ENCODE data around the gene DLGAP4.

DLGAP4 gene

DNA sequence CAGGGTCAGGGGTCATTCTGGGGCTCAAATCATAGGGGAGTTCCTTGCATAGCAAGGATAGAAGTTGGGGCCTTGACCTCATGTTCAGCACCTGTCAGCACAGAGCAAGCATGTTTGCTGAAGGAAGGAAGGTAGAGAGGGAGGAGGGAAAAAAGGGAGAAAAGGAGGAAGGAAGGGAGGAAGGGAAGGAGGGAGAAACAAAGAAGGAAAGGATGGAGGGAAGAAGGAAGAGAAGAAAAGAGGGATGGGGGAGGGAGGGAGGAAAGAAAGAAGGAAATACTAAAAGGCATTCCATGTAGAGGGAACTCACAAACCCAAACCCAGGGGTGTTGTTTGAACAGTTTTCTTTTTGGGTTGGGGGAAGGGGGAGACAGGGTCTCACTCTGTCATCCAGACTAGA lies 80.1 kb downstream of the DLGAP4 start:
- no peak for FAIRE-seq

- FAIRE-seq = no peak
Observed at GRCh38 chr20:36390269-36390668, 84.1 kb downstream of the DLGAP4 start.

- no peak for FAIRE-seq
Observed at GRCh38 chr20:36390719-36391415, 84.7 kb downstream of the DLGAP4 start.

DNA sequence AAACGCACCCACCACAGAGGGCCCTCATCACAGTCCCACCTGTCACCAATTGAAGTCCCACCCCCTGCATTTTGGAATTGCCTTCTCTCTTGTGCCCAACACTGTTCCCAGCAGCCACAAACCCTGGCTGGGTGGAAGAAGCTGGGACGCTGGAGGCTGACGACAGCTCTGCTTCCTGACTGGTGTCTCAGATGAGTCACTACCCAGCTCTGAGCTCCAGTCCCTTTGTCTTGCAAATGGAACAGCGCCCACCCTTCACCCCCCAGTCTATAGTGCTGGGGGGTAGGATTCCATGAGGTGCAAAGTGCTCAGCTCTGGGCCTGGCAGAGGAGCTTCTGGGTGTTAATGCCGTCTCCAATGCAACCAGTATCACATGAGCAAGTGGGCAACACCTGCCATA lies 85.3 kb downstream of the DLGAP4 start:
- no peak for FAIRE-seq

GRCh38 chr20:36391955-36392354 lies 85.8 kb downstream of the DLGAP4 start:
- FAIRE-seq = no peak

DNA sequence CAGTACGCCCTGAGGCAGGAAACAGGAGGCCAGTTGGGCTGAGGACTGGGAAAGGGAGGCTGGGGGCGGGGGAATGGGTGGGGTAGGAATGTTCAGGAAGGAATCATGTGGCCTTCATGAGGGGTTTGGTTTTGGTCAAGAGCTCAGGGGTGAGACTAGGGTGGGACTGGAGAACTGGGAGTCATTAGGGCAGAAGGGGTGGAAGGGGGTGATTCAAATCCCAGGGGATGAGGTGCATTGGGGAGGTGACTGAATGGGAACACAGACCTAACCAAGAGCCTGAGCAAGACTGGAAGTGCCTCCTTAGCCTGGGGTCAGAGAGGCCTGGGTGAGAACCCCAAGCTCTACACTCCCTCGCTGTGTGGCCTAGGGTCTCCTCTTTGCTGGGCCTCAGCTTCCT lies 86.8 kb downstream of the DLGAP4 start:
- no peak for FAIRE-seq

- no peak for FAIRE-seq
Observed at GRCh38 chr20:36394340-36394965, 88.3 kb downstream of the DLGAP4 start.

- FAIRE-seq = no peak
Observed at GRCh38 chr20:36396340-36396739, 90.2 kb downstream of the DLGAP4 start.

- FAIRE-seq = no peak
Observed at GRCh38 chr20:36396847-36397630, 90.9 kb downstream of the DLGAP4 start.

DNA sequence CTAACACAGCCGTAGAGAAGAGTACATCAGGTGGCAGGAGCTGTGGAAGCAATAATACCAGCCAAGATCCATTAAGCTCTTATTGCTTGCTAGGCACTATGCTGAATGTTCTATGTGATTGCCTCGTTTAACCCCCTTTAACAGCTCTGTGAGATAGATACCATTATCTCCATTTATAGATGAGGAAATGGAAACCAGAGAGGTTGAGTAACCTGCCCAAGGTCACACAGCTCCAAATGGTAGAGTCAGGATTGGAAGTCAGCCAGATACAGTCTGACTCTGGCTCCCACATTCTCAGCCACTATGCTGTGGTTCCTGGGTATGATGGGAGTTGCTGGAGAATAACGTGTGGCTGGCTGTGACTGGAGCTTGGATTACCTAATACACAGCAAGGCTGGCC lies 92.4 kb downstream of the DLGAP4 start:
- no peak for FAIRE-seq

DNA sequence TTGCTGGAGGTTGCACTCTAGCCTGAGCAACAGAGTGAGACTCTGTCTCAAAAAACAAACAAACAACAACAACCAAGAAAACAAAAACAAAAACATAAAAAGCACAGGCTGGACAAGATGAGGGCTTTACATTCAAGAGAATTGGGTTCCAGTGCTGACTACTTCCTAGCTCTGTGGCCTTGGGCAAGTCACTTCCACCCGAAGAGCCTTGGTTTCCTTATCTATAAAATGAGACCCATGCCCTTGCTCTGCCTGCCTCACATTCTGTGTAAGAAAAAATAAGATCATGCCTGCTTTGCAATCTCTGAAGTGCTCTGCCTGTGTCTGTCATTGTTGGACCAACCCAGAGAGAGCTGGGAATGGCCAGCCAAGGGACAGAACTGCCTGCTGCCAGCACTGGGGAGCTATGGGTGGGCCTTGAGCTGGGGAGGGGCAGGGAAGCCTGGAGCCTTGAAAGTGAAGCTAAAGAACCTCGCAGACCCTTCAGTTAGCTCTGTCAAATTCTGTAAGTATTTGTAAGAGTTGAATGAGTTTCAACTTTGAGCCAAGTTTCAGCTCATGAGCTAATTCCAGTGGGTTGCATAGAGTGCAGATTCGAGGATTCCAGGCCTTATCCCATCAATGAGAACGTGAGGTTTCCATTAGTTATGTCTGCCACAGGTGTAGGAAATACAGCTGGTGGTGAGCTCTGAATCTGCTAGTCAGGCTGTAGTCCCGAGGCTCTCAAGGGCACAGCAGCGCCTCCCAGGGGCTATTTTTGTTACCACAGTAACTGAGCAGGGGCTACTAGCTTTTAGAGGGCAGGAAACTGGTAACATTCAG lies 93.2 kb downstream of the DLGAP4 start:
- FAIRE-seq = no peak

GRCh38 chr20:36399969-36400545 lies 93.9 kb downstream of the DLGAP4 start:
- FAIRE-seq = no peak

GRCh38 chr20:36400909-36401735 lies 95.0 kb downstream of the DLGAP4 start:
- FAIRE-seq = no peak

DNA sequence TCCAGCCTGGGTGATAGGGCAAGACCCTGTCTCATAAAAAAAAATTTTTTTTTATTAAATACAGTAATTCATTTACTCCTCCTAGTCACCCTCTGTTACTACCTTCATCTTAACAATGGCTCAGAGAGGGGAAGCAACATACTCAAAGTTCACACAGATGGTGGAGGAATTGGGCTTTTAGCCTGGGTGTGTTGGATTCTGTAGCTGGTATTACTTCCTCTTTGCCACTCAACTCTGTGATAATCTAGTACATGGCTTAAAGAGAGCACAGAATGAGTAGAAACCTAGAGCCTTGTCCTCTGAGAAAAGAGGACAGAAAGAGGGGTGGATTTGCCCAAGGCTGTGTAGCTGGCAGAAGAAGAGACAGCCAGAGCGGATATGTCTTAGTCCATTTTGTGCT lies 96.6 kb downstream of the DLGAP4 start:
- FAIRE-seq = no peak

DNA sequence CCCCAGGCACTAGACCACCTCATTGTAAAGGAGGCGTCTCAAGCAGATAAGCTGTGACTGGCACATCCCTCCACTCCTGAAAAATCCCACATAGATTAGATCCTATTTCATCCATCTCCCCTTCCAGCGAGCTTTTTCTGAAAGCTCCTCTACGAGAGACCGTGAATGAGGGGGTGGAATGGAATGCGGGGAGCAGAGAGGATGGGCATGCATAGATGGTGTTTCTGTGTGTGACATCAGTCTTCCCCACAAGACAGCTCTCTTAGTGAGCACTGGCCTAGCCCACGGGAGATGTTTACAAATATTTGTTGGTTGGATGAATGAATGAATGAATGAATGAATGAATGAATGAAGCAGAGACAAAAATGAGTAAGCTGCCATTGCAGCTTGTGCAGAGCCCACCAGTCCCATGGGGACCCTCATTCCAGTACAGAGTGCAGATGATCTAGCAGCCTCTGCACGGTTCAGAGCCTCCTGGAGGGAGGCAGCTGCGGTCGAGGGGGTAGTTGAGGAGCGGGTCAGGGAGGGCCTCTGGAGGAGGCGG lies 98.4 kb downstream of the DLGAP4 start:
- no peak for FAIRE-seq

GRCh38 chr20:36405255-36405654 lies 99.1 kb downstream of the DLGAP4 start:
- FAIRE-seq = no peak

DNA sequence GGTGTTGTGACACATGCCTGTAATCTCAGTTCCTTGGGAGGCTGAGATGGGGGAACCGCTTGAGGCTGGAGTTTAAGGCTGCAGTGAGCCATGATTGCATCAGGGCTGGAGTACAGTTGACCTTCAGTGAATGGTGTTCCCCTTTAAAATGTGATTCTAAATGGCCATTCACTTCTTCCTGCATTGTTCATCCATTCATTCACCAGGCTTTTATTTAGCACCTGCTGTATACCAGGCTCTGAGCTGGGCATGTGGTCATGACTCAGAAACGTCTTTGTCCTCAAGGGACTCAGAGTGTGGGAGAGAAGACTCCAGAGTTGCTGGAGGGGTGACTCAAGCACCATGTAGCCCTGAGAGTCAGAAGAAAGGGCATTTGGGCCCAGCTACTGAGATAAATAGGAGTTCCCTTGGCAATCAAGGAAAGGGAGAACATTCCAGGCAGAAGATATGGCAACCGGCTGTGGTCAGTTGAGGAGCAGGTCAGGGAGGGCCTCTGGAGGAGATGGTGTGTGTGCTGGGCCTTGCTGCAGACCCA lies 101.1 kb downstream of the DLGAP4 start:
- FAIRE-seq = no peak

- FAIRE-seq = no peak
Observed at GRCh38 chr20:36408219-36408618, 102.1 kb downstream of the DLGAP4 start.

- no peak for FAIRE-seq
Observed at GRCh38 chr20:36411861-36412454, 105.8 kb downstream of the DLGAP4 start.

DNA sequence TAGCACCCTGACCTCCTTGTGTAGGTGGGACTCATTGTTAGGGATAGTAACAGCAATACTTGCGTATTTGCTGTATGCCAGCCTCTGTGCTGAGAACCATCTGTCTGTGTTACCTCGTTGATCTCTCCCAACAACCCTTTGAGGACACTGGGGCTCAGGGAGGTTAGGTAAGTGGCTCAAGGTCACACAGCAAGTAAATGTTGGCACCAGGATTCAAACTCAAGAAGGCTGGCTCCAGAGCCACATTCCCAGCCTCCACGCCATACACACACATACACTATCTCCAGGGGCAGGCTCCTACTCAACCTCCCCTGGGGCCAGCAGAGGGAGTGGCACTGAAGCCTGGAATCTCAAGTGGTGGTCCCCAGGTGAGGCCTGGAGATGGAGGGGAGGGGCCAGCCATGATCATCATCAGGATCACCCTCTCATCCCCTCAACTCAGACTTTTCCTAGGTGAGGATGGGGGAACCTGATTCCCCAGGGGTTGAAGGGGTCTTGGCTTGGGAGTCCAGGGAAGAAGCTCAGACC lies 109.4 kb downstream of the DLGAP4 start:
- no peak for FAIRE-seq

All from endometrium (tissue), 2 donors.